Measurements from ENCODE around the gene MBNL2. TPM values are rescaled to one million over a fixed set of nuclear protein-coding genes. Genes with fewer than 3 reads are reported as not detected.
A peak's percentile ranks its signal among the peaks of the same experiment; 100 is the strongest.

Gene MBNL2
- total RNA-seq, 1 experiment from 2014 or later, result 62.8 TPM

DNA sequence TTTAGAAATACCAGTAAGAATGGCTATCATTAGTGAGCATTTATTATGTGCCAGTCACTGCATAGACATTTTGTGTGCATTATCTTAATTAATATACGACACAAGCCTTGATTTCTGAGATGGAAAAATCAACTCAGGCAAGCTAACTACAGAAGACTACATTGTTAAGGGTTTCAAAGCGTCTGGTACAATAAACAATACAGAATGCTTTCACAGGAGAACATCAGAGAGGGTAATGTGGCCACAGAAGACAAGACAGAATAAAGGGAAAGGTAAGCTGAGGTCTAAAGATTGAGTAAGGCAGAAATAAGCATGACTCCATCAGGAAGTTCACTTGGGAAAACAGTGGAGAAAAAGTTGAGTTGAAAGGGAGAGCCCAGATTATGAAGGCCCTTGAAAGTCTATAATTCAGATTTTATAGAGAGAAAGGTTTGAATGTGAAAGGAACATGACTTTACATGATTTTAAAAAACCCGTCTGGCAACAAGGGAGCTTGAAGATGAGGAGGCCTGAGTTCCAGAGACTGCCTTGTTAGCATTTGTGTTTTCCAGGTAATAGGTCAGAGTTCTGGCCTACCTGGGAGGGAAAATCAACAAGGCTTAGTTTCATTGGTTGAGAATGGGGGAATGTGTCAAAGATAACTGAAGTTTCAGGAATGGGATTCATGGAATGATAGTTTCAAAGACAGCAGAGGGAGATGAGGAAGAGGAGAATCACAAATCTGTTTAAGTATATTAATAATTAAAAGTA, 1.8 kb upstream of the MBNL2 start:
- Histone ChIP-seq H3K27me3 (replicated peaks) (no peaks in the 10 kb centered on the region), H3K27ac (no peak overlapping the region), H3K36me3 (no peaks in the 10 kb centered on the region), H3K4me1 (replicated peaks) (peaks cover 15% of the 10 kb centered on the region), H3K9me3 (replicated peaks) (no peaks in the 10 kb centered on the region), H3K4me3 (no peak overlapping the region)
- DNase-seq (ENCODE audit: low read depth in 1 of 2, low spot score in 2 of 2), result no peak

DNA sequence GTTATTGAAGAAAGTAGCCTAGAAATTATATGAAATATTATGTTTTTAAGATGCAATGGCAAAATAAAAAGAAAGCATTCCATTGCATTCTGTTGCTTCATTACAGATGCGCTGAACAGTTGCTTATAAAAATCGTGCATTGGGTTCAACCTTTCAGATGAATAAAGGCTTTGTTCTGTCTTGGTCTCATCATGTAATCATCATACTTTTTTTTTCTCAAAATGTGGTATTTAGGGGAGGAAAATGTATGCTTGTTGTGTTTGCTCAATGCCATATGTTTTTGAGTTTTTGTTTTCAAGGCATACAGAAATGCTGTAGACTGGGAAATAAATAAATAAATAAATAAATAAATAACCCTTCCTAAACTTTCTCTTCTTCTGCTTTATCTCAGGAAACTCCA, 1.1 kb upstream of the MBNL2 start:
- H3K27me3 ChIP-seq (replicated peaks), result no peaks in the 10 kb centered on the region
- no peaks in the 10 kb centered on the region for H3K9me3 ChIP-seq (replicated peaks)
- H3K36me3 ChIP-seq, result no peaks in the 10 kb centered on the region
- DNase-seq (ENCODE audit: low read depth in 1 of 2, low spot score in 2 of 2), result no peak
- H3K27ac ChIP-seq, result no peak overlapping the region
- H3K4me1 ChIP-seq (replicated peaks), result peaks cover 18% of the 10 kb centered on the region
- no peak overlapping the region for H3K4me3 ChIP-seq

DNA sequence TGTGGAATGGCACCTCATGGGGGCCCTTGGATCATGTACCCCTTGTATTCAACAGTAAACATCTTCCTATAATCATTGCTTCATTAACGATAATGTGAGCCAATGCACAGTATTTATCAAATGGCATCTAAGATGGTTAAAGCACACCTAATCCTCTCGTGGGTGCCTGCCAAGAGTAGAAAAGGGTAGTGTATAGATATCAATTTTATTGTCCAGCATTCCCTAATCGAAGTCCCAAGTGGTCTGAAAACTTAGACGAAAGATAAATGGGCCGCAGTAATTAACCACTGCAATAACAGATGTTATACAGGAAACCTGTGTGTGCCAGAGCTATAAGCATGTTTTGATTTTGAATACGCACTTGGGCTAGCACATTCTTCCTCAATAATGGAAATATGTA, 667 bp upstream of the MBNL2 start:
- no peak overlapping the region for H3K27ac ChIP-seq
- no peak for DNase-seq (ENCODE audit: low read depth in 1 of 2, low spot score in 2 of 2)

DNA sequence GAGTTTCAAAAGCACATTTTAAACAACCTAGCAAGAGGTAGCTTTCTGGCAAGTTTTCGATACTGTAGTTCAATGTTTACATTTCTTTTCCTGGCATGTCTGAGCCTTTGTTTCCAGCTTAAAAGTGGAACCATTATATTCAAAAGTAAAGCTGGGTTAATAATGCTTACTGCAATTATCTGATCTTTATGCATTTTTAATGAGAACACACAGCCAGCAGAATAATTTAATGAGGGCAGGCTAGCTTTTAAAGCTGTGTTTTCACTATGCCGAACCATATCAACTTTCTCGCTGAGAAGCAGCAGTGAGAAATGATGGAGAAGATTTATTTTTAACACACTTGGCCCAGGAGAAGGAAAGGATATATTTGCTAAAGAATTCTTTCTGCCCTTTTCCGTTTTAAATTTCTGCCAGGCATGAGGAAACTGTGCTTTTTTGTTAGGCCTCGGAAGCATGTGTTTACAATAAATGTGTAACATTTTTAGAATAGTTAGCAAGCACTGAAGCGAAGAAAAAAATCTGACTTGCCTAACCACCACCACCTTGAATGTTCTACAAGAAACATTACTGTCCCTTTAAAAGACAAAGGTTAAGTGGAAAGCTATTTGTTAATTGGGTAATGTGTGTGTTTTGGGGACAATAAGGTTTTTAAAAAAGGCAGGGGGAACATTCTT, 1.0 kb downstream of the MBNL2 start:
- Histone ChIP-seq H3K4me3 (peak overlapping the region; percentile 45), H3K27me3 (replicated peaks) (no peaks in the 10 kb centered on the region), H3K27ac (peak overlapping the region; percentile 75), H3K4me1 (replicated peaks) (peaks cover 35% of the 10 kb centered on the region), H3K9me3 (replicated peaks) (no peaks in the 10 kb centered on the region), H3K36me3 (no peaks in the 10 kb centered on the region; the same call in 1 of the 2 replicates)
- DNase-seq (ENCODE audit: low read depth in 1 of 2, low spot score in 2 of 2), result no peak

More for the DNA sequence above, 667 bp upstream of the MBNL2 start:
- no peak overlapping the region for H3K4me3 ChIP-seq
- no peaks in the 10 kb centered on the region for H3K27me3 ChIP-seq (replicated peaks)
- no peaks in the 10 kb centered on the region for H3K36me3 ChIP-seq
- no peaks in the 10 kb centered on the region for H3K9me3 ChIP-seq (replicated peaks)
- H3K4me1 ChIP-seq (replicated peaks), result peaks cover 21% of the 10 kb centered on the region

DNA sequence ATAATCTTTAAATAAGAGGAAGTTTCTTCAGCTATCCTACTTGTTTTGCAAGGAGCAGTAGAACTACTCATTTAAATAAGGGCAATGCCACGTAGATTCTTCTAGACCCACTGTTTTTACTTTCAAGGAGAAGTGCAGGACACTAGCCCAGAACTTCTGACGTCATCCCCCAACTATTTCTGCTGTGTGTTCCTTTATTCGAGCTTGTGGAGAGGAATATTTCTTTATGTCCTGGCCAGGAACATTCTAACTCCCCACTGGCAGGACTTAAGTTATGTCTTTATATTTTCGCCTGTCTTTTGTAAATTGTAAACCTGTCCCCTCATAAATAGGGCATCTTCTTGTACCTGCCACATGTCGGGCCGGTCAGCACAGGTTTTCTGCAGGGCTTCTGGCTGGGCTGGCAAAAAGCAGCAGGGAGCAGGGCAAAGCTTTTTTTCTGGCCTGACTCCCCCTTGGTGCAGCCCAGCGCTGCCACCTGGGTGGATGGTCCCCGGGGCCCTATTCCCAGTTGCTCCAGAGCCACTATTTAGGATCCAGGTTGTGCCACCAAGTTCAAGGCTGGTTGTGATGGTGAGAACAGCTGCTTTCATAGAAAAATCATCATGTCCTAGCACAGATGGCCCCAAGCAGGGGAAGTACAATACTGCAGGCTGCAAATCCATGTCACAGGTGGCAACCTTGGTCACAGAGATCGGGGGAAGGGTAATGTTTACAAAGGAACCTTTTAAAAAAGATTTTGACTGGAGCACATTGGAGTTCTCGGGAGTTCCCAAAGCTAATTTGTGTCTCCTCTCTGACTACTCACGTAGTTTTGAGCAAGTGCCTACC, 1.8 kb downstream of the MBNL2 start:
- peak; percentile 64 to 85 for DNase-seq (ENCODE audit: low read depth in 1 of 2, low spot score in 2 of 2)
- no peaks in the 10 kb centered on the region for H3K9me3 ChIP-seq (replicated peaks)
- H3K4me3 ChIP-seq, result peak overlapping the region; percentile 45
- peaks cover 35% of the 10 kb centered on the region for H3K4me1 ChIP-seq (replicated peaks)
- H3K27ac ChIP-seq, result peak overlapping the region; percentile 75
- H3K36me3 ChIP-seq, result no peaks in the 10 kb centered on the region; the same call in 1 of the 2 replicates
- no peaks in the 10 kb centered on the region for H3K27me3 ChIP-seq (replicated peaks)

DNA sequence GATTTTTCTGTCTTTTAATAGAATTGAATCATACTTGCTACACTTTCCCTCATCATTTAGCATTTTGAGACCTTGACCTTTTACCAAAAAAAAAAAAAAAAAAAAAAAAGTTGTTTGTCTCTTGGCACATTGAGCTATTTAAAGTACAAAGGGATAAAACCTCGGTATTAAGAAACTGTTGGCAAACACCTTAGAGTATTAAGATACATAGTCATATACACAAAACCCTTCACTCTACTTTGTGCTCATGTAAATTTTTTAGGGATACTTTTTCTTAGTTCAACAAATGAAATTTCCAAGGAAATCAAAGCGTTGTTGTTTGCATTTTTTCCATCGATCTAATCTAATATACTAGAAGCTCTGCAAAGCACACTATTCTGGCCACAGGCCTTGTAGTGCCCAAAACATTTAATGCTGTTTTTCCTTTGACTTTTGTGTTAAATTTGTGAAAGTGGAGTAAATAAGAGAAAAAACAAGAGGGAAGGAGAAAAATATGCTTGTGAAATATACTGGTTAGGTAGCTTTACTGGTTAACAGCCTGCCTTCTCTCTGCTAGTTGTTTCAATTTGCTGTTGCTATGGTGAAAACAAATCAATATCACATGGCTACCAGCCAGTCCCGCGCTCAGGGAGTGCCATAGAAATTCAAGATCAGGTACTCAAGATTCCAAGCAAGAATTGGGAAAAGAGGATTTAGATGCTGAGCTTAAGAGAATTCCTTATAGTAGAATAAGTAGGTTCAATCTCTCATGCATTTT, 2.6 kb downstream of the MBNL2 start:
- H3K36me3 ChIP-seq, result no peaks in the 10 kb centered on the region; the same call in 1 of the 2 replicates
- H3K27me3 ChIP-seq (replicated peaks), result no peaks in the 10 kb centered on the region
- no peak for DNase-seq (ENCODE audit: low read depth in 1 of 2, low spot score in 2 of 2)
- H3K9me3 ChIP-seq (replicated peaks), result no peaks in the 10 kb centered on the region
- H3K27ac ChIP-seq, result peak overlapping the region; percentile 75
- H3K4me3 ChIP-seq, result peak overlapping the region; percentile 45
- peaks cover 35% of the 10 kb centered on the region for H3K4me1 ChIP-seq (replicated peaks)

DNA sequence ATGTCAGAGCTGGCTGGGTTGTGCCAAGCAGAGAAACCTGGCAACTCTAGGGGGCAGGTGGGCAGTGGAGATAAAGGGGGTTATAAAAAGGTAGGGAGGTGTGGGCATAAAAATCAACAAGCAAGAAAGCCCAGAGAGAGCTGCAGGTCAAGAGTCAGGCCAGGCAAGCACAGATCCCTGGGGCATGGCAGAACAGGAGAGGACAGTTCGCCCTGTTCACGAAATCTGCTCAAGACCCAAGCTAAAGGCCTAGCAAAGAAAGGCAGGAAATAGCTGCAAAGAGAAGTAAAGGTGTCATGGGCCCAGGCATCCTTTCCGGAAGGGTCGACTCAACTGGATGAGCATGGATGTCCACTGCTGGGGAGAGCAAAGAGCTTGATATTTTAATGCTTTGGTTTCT, 3.4 kb downstream of the MBNL2 start:
- Histone ChIP-seq H3K27ac (peak overlapping the region; percentile 75; the same call in 1 of the 2 replicates), H3K9me3 (replicated peaks) (no peaks in the 10 kb centered on the region)
- DNase-seq (ENCODE audit: low read depth in 1 of 2, low spot score in 2 of 2), result no peak

DNA sequence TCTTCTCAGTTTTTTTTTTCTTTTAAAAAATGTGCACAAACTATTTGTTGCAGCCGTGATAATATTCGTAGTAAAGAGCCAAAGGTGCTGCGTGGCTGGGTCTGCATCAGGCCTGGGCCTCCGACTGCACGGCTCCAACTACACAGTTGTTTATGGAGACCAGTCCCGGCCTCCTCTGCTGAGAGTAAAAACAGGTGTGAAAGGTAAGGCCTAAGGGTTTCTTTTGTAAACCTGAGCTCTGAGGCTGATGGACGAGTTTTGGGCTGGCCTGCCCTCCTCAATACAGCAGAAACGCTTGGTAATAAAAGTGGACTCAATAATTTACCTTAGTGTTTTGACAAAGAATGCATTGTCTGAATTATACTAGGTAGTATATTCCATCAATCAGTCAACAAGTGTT, 3.9 kb downstream of the MBNL2 start:
- H3K27ac ChIP-seq, result no peak overlapping the region
- H3K4me1 ChIP-seq (replicated peaks), result peaks cover 35% of the 10 kb centered on the region
- no peaks in the 10 kb centered on the region for H3K9me3 ChIP-seq (replicated peaks)
- no peak for DNase-seq (ENCODE audit: low read depth in 1 of 2, low spot score in 2 of 2)
- H3K4me3 ChIP-seq, result no peak overlapping the region
- no peaks in the 10 kb centered on the region; the same call in 1 of the 2 replicates for H3K36me3 ChIP-seq
- H3K27me3 ChIP-seq (replicated peaks), result no peaks in the 10 kb centered on the region

More for the DNA sequence above, 3.4 kb downstream of the MBNL2 start:
- peaks cover 35% of the 10 kb centered on the region for H3K4me1 ChIP-seq (replicated peaks)
- no peak overlapping the region for H3K4me3 ChIP-seq
- no peaks in the 10 kb centered on the region; the same call in 1 of the 2 replicates for H3K36me3 ChIP-seq
- H3K27me3 ChIP-seq (replicated peaks), result no peaks in the 10 kb centered on the region

DNA sequence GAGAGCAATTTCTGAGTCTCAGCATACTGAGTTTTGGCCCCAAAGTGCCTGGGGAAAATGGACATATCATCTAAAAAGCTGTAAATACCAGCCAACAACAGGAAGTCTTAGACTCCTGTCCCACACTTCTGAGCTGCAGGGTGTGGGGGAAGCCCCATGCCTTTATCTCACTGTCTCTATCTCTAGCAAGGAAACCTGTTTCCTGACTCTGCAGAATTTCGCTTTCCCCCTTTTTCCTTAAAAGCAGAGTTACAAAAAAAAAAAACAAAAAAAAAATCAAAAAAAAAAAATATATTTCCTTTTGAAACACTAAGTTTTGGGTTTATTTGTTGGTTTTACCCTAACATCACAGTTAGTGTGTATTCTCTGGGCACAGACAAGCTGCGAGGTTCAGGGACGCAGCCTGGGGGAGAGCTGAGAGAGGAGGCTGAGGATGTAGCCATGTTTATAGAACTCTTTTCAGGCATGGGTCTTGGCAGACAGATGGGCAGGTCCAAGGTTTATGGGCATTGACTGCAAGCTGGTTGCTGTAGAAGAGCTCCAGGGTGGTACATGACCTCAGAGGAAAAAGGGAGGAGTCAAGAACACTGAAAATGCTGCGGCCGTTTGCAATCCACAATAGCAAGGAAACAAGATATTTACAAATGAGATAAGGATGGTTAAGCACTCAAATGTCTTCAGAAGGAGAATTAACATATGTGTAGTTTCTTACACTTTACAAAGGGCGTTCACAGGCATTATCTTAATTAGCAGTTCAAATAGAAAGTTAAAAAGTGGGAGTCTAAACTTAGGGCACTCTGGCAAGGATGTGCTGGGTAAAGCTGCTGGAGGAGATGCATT, 4.9 kb downstream of the MBNL2 start:
- DNase-seq (ENCODE audit: low read depth in 1 of 2, low spot score in 2 of 2), result peak; percentile 42 to 47
- peak overlapping the region; percentile 39 for H3K27ac ChIP-seq

DNA sequence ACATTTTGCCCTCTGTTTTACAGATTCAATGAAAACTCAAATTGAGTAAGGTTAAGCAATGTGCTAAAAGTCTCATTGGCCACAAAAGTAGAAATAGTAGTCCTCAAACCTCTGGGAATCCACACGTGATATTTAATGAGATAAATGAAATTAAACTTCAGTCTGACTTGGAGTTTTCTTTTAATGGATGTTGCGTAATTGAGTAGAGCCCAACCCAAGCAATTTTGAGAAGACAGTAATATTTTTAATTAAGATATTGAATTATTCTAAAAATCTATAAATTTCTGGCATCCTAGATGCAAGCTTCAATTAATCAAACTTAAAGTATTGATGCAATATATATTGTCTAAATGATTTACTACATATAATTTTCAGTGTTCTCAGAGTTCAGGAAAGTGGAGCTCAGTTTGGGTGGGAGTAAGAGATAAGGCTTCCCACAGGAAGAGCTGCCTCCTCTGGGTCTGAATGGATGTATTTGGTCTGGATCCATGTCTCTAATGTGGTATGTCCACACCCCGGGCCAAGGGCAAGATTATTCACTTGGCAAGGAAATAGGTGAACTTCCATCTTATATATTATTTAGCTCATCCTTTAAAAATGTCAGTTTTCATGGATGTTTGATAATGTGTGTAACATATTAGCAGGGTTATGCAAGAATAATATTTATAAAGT, 6.9 kb downstream of the MBNL2 start:
- peaks cover 31% of the 10 kb centered on the region for H3K4me1 ChIP-seq (replicated peaks)
- peaks cover 2% of the 10 kb centered on the region; the same call in 1 of the 2 replicates for H3K36me3 ChIP-seq
- no peak overlapping the region for H3K27ac ChIP-seq
- DNase-seq (ENCODE audit: low read depth in 1 of 2, low spot score in 2 of 2), result no peak
- no peaks in the 10 kb centered on the region for H3K9me3 ChIP-seq (replicated peaks)
- no peak overlapping the region for H3K4me3 ChIP-seq
- no peaks in the 10 kb centered on the region for H3K27me3 ChIP-seq (replicated peaks)

More for the DNA sequence above, 4.9 kb downstream of the MBNL2 start:
- peaks cover 32% of the 10 kb centered on the region for H3K4me1 ChIP-seq (replicated peaks)
- H3K9me3 ChIP-seq (replicated peaks), result no peaks in the 10 kb centered on the region
- no peak overlapping the region for H3K4me3 ChIP-seq
- H3K27me3 ChIP-seq (replicated peaks), result no peaks in the 10 kb centered on the region
- no peaks in the 10 kb centered on the region; the same call in 1 of the 2 replicates for H3K36me3 ChIP-seq

DNA sequence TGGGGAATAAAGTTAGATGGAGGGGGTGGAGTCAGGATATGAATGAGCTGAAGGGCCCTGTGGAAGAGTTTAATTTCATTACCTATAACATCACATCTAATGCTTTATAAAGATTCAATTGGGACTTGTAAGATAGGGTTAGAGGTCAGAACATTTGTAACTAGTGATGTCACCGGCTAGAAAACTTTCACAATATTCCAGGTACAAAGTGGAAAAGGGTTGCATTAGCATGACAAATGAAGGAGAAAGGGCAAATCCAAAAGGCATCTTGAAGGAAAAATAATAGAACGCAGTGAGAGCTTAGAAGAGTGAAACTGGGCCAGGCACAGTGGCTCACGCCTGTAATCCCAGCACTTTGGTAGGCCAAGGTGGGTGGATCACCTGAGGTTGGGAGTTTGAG, 7.6 kb downstream of the MBNL2 start:
- Histone ChIP-seq H3K4me1 (replicated peaks) (peaks cover 27% of the 10 kb centered on the region), H3K27me3 (replicated peaks) (no peaks in the 10 kb centered on the region), H3K36me3 (peaks cover 9% of the 10 kb centered on the region; the same call in 1 of the 2 replicates), H3K4me3 (no peak overlapping the region), H3K27ac (no peak overlapping the region), H3K9me3 (replicated peaks) (no peaks in the 10 kb centered on the region)
- no peak for DNase-seq (ENCODE audit: low read depth in 1 of 2, low spot score in 2 of 2)
